Loucy (cell line): Measurements from ENCODE around the gene TMPRSS15.

Experiments used
- CTCF ChIP-seq: fragments of 200-600 bp; sonication (generic); conservative IDR thresholded peaks from 2 replicates; pipeline ENCODE4 v1.5.1; 2014; ENCODE audit warnings: mild to moderate bottlenecking, antibody characterized with exemption, low read length
- EZH2phosphoT487 ChIP-seq: fragments of 200-600 bp; IDR thresholded peaks from 2 replicates; pipeline ENCODE4 v1.6.1; 2018; ENCODE audit warnings: antibody characterized with exemption, mild to moderate bottlenecking, moderate library complexity, borderline replicate concordance

DNA sequence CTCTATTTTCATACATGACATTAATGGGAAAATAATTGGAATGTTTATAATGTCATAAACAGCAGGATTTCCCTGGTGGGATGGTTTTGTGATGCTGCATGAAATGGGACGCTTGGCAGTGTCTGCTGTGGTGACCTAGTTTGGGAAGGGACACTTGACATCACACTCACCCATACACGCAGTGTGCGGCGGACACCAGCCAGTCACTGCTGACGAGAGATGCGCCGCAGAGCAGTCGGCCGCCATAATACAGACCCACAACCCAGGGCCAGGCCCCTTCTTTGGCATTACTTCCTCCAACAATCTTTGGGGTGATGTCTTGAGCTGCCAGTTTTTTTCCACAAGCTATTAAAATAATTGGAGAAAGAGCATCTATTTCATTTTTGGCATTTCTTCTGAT is 109.5 kb downstream of the TMPRSS15 start:
- no peak for TF ChIP-seq CTCF
- TF ChIP-seq EZH2phosphoT487, result no peak
